ENCODE results near the gene SRCIN1. TPM values are rescaled to one million over a fixed set of nuclear protein-coding genes. Genes with fewer than 3 reads are reported as not detected.

SRCIN1 gene
- total RNA-seq, 1 donor from 2014 or later, result 2.1 TPM

GRCh38 chr17:38556239-38556638 is 49.5 kb downstream of the SRCIN1 start:
- H3K27ac ChIP-seq, result no peak overlapping the region
- no peaks in the 10 kb centered on the region for H3K9me3 ChIP-seq
- H3K4me3 ChIP-seq, result no peak overlapping the region
- H3K27me3 ChIP-seq, result peaks cover 18% of the 10 kb centered on the region
- no peak for DNase-seq
- no peak for ATAC-seq
- H3K4me1 ChIP-seq, result peaks cover 31% of the 10 kb centered on the region
- no peaks in the 10 kb centered on the region for H3K36me3 ChIP-seq
- TF ChIP-seq, protein P1, sequence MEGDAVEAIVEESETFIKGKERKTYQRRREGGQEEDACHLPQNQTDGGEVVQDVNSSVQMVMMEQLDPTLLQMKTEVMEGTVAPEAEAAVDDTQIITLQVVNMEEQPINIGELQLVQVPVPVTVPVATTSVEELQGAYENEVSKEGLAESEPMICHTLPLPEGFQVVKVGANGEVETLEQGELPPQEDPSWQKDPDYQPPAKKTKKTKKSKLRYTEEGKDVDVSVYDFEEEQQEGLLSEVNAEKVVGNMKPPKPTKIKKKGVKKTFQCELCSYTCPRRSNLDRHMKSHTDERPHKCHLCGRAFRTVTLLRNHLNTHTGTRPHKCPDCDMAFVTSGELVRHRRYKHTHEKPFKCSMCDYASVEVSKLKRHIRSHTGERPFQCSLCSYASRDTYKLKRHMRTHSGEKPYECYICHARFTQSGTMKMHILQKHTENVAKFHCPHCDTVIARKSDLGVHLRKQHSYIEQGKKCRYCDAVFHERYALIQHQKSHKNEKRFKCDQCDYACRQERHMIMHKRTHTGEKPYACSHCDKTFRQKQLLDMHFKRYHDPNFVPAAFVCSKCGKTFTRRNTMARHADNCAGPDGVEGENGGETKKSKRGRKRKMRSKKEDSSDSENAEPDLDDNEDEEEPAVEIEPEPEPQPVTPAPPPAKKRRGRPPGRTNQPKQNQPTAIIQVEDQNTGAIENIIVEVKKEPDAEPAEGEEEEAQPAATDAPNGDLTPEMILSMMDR (IDR thresholded peaks at IDR 0.05), result no peak
- intact Hi-C loops (cut with DNase I), result no loop called here

DNA sequence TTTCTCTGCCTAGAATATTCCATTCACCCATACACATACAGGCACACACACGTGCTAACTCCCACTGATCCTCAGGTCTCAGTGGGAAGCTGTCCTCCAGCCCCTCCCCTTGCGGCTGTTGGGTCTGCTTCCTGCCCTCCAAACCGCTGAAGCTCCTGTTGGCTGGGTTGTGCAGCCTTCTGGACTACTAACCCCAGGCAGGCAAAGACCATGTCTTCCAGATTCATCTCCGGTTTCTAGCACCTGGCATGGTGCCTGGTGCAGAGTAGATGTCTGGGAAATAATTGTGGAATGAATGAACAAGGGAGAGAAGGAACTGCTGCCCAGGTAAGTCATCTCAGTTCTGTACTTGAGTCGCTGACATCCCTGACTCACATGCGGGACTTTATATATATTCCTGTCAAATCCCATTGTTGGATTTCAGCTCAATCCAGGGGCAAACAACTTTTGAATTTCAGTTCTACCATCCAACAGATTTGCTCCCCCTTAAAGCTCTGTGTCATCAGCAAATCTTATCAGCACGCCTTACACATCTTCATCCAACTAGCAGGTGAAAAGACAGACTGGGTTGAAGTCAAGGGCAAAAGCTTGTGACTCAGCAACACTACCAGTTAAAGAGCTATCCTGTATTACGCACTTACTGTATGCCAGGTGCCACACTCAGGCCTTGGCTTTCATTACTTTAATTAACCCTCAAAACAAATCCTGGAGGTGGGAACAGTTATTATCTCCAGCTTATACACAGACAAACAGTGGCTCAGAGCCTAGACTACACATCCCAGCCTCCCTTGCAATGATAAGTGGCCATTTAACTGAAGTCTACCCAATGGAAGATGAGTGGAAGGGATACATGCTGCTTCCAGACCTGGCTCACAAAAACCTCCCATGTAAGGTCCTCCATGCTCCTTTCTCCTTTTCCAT is 51.1 kb downstream of the SRCIN1 start:
- intact Hi-C loops (cut with DNase I), result no loop called here
- Histone ChIP-seq H3K36me3 (no peaks in the 10 kb centered on the region), H3K9me3 (no peaks in the 10 kb centered on the region), H3K27ac (no peak overlapping the region), H3K4me1 (peaks cover 25% of the 10 kb centered on the region), H3K4me3 (no peak overlapping the region), H3K27me3 (peaks cover 3% of the 10 kb centered on the region)
- DNase-seq (no peak), ATAC-seq (no peak)
- TF ChIP-seq, protein P1 (IDR thresholded peaks at IDR 0.05), result no peak

DNA sequence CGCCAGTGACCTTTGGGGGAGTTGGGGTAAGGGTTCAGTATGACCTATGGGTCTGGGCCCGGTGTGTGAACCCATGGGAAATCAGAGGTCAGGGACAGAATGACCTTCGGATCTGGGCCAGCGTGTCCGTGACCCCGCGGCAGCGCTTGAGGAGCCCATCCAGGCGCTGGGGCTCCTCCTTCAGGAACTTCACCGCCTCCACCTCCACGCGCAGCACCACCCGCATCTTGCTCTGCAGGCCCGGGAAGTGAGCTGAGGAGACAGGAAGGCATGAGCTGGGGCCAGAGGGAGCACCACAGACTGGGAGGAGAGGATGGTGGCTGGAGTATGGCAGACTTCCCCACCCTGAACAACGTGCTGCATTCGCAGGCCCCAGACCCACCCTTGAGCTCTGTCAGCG is 53.4 kb downstream of the SRCIN1 start:
- H3K4me1 ChIP-seq, result peaks cover 5% of the 10 kb centered on the region
- TF ChIP-seq, protein P1 (IDR thresholded peaks at IDR 0.05), result no peak
- H3K27ac ChIP-seq, result no peak overlapping the region
- no peaks in the 10 kb centered on the region for H3K36me3 ChIP-seq
- H3K9me3 ChIP-seq, result no peaks in the 10 kb centered on the region
- ATAC-seq (no peak), DNase-seq (no peak)
- no peak overlapping the region for H3K4me3 ChIP-seq
- intact Hi-C loops (cut with DNase I), result no loop called here
- H3K27me3 ChIP-seq, result no peaks in the 10 kb centered on the region

- no peaks in the 10 kb centered on the region for H3K9me3 ChIP-seq
- DNase-seq (no peak), ATAC-seq (no peak)
- intact Hi-C loops (cut with DNase I), result no loop called here
- no peaks in the 10 kb centered on the region for H3K4me1 ChIP-seq
- no peaks in the 10 kb centered on the region for H3K36me3 ChIP-seq
- no peaks in the 10 kb centered on the region for H3K27me3 ChIP-seq
- no peak overlapping the region for H3K4me3 ChIP-seq
- TF ChIP-seq, protein P1 (IDR thresholded peaks at IDR 0.05), result no peak
- no peak overlapping the region for H3K27ac ChIP-seq
These were observed 54.6 kb downstream of the SRCIN1 start for GRCh38 chr17:38551121-38551520.

DNA sequence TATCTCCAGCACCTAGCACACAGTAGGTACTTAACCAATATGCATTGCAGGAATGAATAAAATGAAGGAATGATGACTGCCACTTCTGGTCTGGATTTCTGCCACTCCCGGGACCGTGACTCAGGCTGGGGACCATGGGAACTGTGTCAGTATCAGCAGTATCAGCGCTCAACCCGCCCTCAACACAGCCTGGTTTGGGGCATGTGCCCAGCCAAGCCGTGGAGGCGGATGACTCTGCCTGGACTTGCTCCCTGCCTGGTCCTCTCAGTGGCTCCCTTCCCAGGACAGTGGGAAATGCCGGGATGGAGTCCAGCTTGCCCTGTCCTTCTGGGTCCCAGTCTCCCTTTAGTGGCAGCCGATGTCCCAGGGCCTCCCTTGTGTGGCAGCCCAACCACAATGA is 55.1 kb downstream of the SRCIN1 start:
- no peak overlapping the region for H3K27ac ChIP-seq
- TF ChIP-seq, protein P1 (IDR thresholded peaks at IDR 0.05), result no peak
- ATAC-seq (no peak), DNase-seq (no peak)
- no peak overlapping the region for H3K4me3 ChIP-seq
- no peaks in the 10 kb centered on the region for H3K4me1 ChIP-seq
- no peaks in the 10 kb centered on the region for H3K9me3 ChIP-seq
- no peaks in the 10 kb centered on the region for H3K27me3 ChIP-seq
- intact Hi-C loops (cut with DNase I), result no loop called here
- no peaks in the 10 kb centered on the region for H3K36me3 ChIP-seq

Measured in upper lobe of right lung (tissue), 1 donor.